Tibial nerve (tissue), 4 donors: ENCODE data around the gene COL4A2. TPM values are rescaled to one million over a fixed set of nuclear protein-coding genes. Genes with fewer than 3 reads are reported as not detected.

Source experiments
- DNase-seq, 2 donors: peaks; one replicate each; pipeline ENCODE4 v3.0.0-alpha.2; 2019; ENCODE audit warnings: low spot score in 2 of 2
- H3K27ac ChIP-seq, 4 donors: fragments of 200-600 bp; sonication (generic) in 3 of 4; one replicate each; pipeline ENCODE4 v1.5.1; 2017 to 2019; ENCODE audit warnings: mild to moderate bottlenecking in 1 of 4
- H3K27me3 ChIP-seq, 2 donors: fragments of 200-600 bp; sonication (generic) in 1 of 2; one replicate each; pipeline versions ENCODE4 v1.5.1 to v1.6.0; 2017 to 2019
- H3K36me3 ChIP-seq, 3 donors: fragments of 200-600 bp; sonication (generic); one replicate each; pipeline ENCODE4 v1.5.1; 2018 to 2019
- H3K4me1 ChIP-seq, 4 donors: fragments of 200-600 bp; sonication (generic) in 3 of 4; one replicate each; pipeline ENCODE4 v1.5.1; 2017 to 2019
- H3K4me3 ChIP-seq, 4 donors: fragments of 200-600 bp; sonication (generic) in 3 of 4; one replicate each; pipeline ENCODE4 v1.5.1; 2017 to 2019; ENCODE audit warnings: mild to moderate bottlenecking in 1 of 4, moderate library complexity in 1 of 4
- H3K9me3 ChIP-seq, 4 donors: fragments of 200-600 bp; sonication (generic) in 3 of 4; one replicate each; pipeline ENCODE4 v1.5.1; 2017 to 2019
- CTCF ChIP-seq, 5 experiments: fragments of 200-600 bp in 3 of 5; fragments of 450-650 bp in 2 of 5; sonication (generic) in 3 of 5; IDR thresholded peaks; one replicate each; pipeline ENCODE4 v1.5.1; 2016 to 2019; ENCODE audit warnings: antibody characterized with exemption in 5 of 5, mild to moderate bottlenecking in 3 of 5, moderate library complexity in 2 of 5
- EP300 ChIP-seq, 2 donors: sonication (generic); formaldehyde crosslinking; IDR thresholded peaks; one replicate each; pipeline ENCODE4 v1.6.1; 2017; ENCODE audit warnings: antibody characterized with exemption in 2 of 2, mild to moderate bottlenecking in 1 of 2
- POLR2A ChIP-seq, 2 donors: fragments of 450-650 bp; IDR thresholded peaks; one replicate each; pipeline ENCODE4 v1.6.1; 2017; ENCODE audit warnings: antibody characterized with exemption in 2 of 2, mild to moderate bottlenecking in 2 of 2, moderate library complexity in 2 of 2
- WGBS, 2 donors: methylation state at CpG; one replicate each; pipeline ENCODE4 v1.1.5; 2018; 5-methylcytosine and 5-hydroxymethylcytosine counted together
- total RNA-seq, 4 donors: library from RNA; depleted of rRNA; stranded (reverse); fragments of >200 nt; gene quantifications; one replicate each; pipeline ENCODE4 v1.1.0, GENCODE V29; 2016

COL4A2 gene
- total RNA-seq, 4 donors from 2014 or later: 576 to 821 (median 658) TPM

GRCh38 chr13:110271313-110271712 lies 35.8 kb upstream of the COL4A2 start:
- peaks cover 0 to 94% (median 27%) of the 10 kb centered on the region in 4 donors for H3K4me1 ChIP-seq
- H3K27me3 ChIP-seq: no peaks in the 10 kb centered on the region
- peak overlapping the region in 1 of 4 donors; percentile 3 for H3K27ac ChIP-seq
- no peaks in the 10 kb centered on the region for H3K9me3 ChIP-seq
- TF ChIP-seq EP300 (IDR thresholded peaks at IDR 0.05): no peak
- TF ChIP-seq POLR2A (IDR thresholded peaks at IDR 0.05): no peak
- no peak for TF ChIP-seq CTCF (IDR thresholded peaks at IDR 0.05)
- H3K4me3 ChIP-seq: no peak overlapping the region
- peaks cover 0 to 4% (median 0%) of the 10 kb centered on the region in 3 donors for H3K36me3 ChIP-seq
- DNase-seq: no peak
- 75 to 77% methylated on average over 5 of the region's 5 CpGs for WGBS, 2 donors

GRCh38 chr13:110272227-110272626 lies 34.9 kb upstream of the COL4A2 start:
- H3K27me3 ChIP-seq: no peaks in the 10 kb centered on the region
- TF ChIP-seq EP300 (IDR thresholded peaks at IDR 0.05): no peak
- no peak for TF ChIP-seq CTCF (IDR thresholded peaks at IDR 0.05)
- no peak for TF ChIP-seq POLR2A (IDR thresholded peaks at IDR 0.05)
- no peak overlapping the region for H3K4me3 ChIP-seq
- DNase-seq: no peak
- WGBS, 2 donors: 84 to 88% methylated on average over 5 of the region's 5 CpGs
- peak overlapping the region in 2 of 4 donors; percentile 3 to 21 for H3K27ac ChIP-seq
- H3K4me1 ChIP-seq: peaks cover 0 to 94% (median 30%) of the 10 kb centered on the region in 4 donors
- no peaks in the 10 kb centered on the region for H3K9me3 ChIP-seq
- H3K36me3 ChIP-seq: peaks cover 0 to 4% (median 0%) of the 10 kb centered on the region in 3 donors

GRCh38 chr13:110272651-110273050 lies 34.4 kb upstream of the COL4A2 start:
- Histone ChIP-seq H3K36me3 (peaks cover 0 to 4% (median 0%) of the 10 kb centered on the region in 3 donors), H3K4me1 (peaks cover under 1 to 95% (median 33%) of the 10 kb centered on the region in 4 donors), H3K27me3 (no peaks in the 10 kb centered on the region), H3K27ac (peak overlapping the region in 2 of 4 donors; percentile 42 to 60), H3K9me3 (no peaks in the 10 kb centered on the region), H3K4me3 (no peak overlapping the region)
- TF ChIP-seq CTCF (IDR thresholded peaks at IDR 0.05): no peak
- TF ChIP-seq POLR2A (IDR thresholded peaks at IDR 0.05): no peak
- TF ChIP-seq EP300 (IDR thresholded peaks at IDR 0.05): no peak
- 91 to 98% methylated on average over 6 of the region's 6 CpGs for WGBS, 2 donors
- DNase-seq: no peak

- H3K27ac ChIP-seq: peak overlapping the region in 2 of 4 donors; percentile 42 to 60
- TF ChIP-seq POLR2A (IDR thresholded peaks at IDR 0.05) (no peak), CTCF (IDR thresholded peaks at IDR 0.05) (no peak), EP300 (IDR thresholded peaks at IDR 0.05) (no peak)
- no peak for DNase-seq
- H3K9me3 ChIP-seq: no peaks in the 10 kb centered on the region
- 90 to 91% methylated on average over 6 of the region's 6 CpGs for WGBS, 2 donors
- H3K36me3 ChIP-seq: peaks cover 0 to 4% (median 0%) of the 10 kb centered on the region in 3 donors
- H3K4me1 ChIP-seq: peaks cover 3 to 96% (median 37%) of the 10 kb centered on the region in 4 donors
- H3K27me3 ChIP-seq: no peaks in the 10 kb centered on the region
- no peak overlapping the region for H3K4me3 ChIP-seq
These were observed 33.8 kb upstream of the COL4A2 start for GRCh38 chr13:110273254-110273653.

- 46 to 59% methylated on average over 5 of the region's 5 CpGs for WGBS, 2 donors
- Histone ChIP-seq H3K27me3 (no peaks in the 10 kb centered on the region), H3K36me3 (no peaks in the 10 kb centered on the region), H3K4me3 (no peak overlapping the region), H3K9me3 (no peaks in the 10 kb centered on the region), H3K27ac (peak overlapping the region in 2 of 4 donors; percentile 42 to 60), H3K4me1 (peaks cover 3 to 96% (median 39%) of the 10 kb centered on the region in 4 donors)
- DNase-seq: no peak
- TF ChIP-seq CTCF (IDR thresholded peaks at IDR 0.05) (peak in 4 of 5 experiments; percentile 6 to 17 (median 15)), POLR2A (IDR thresholded peaks at IDR 0.05) (no peak)
These were observed 32.4 kb upstream of the COL4A2 start for GRCh38 chr13:110274687-110275086.
